ENCODE data around the gene MXRA8.

GRCh38 chr1:1336931-1337792 is 21.2 kb downstream of the MXRA8 start:
- TF ChIP-seq CTCF (IDR thresholded peaks at IDR 0.05 in 2 of 3, conservative IDR thresholded peaks at IDR 0.05 in 1 of 3; ENCODE audit: insufficient read depth in 2 of 3, low read depth in 1 of 3, low read length in 3 of 3), result no peak
- no peak for TF ChIP-seq ZNF384 (IDR thresholded peaks at IDR 0.05; ENCODE audit: low read depth, low read length)
- TF ChIP-seq MAFF (IDR thresholded peaks at IDR 0.05; ENCODE audit: low read length), result no peak
- TF ChIP-seq, protein P1, sequence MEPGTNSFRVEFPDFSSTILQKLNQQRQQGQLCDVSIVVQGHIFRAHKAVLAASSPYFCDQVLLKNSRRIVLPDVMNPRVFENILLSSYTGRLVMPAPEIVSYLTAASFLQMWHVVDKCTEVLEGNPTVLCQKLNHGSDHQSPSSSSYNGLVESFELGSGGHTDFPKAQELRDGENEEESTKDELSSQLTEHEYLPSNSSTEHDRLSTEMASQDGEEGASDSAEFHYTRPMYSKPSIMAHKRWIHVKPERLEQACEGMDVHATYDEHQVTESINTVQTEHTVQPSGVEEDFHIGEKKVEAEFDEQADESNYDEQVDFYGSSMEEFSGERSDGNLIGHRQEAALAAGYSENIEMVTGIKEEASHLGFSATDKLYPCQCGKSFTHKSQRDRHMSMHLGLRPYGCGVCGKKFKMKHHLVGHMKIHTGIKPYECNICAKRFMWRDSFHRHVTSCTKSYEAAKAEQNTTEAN (CRISPR knock-in tag; IDR thresholded peaks at IDR 0.05), result no peak
- no peak for TF ChIP-seq RFX1 (IDR thresholded peaks at IDR 0.05)
- no peak for TF ChIP-seq MYNN (IDR thresholded peaks at IDR 0.05)
- TF ChIP-seq MYNN (CRISPR knock-in tag; IDR thresholded peaks at IDR 0.05), result no peak
- TF ChIP-seq ZFX (CRISPR knock-in tag; IDR thresholded peaks at IDR 0.05), result no peak
- no peak for TF ChIP-seq ZNF282 (CRISPR knock-in tag; IDR thresholded peaks at IDR 0.05)
